HepG2 (cell line): ENCODE measurements around the gene ENO2. TPM values are rescaled to one million over a fixed set of nuclear protein-coding genes. Genes with fewer than 3 reads are reported as not detected.

Experiments used
- AHDC1 ChIP-seq: sonication (generic); formaldehyde crosslinking; IDR thresholded peaks from 2 replicates; pipeline ENCODE4 v1.5.1; 2020; ENCODE audit warnings: mild to moderate bottlenecking, missing genetic modification reagents, borderline replicate concordance
- HES4 ChIP-seq: sonication (generic); formaldehyde crosslinking; IDR thresholded peaks from 2 replicates; pipeline ENCODE4 v1.9.0; 2021; ENCODE audit warnings: mild to moderate bottlenecking, missing genetic modification reagents, borderline replicate concordance
- MTA1 ChIP-seq: sonication (generic); formaldehyde crosslinking; IDR thresholded peaks from 2 replicates; pipeline ENCODE4 v1.4.0; 2020; ENCODE audit warnings: missing genetic modification reagents, mild to moderate bottlenecking, borderline replicate concordance
- MXD3 ChIP-seq: IDR thresholded peaks from 2 replicates; pipeline ENCODE4 v1.6.1; 2016; ENCODE audit warnings: mild to moderate bottlenecking, missing biosample characterization, missing genetic modification reagents
- NBN ChIP-seq: fragments of 450-650 bp; conservative IDR thresholded peaks from 2 replicates; pipeline ENCODE4 v1.6.1; 2017
- PCBP1 ChIP-seq: fragments of 200-400 bp; formaldehyde crosslinking; IDR thresholded peaks from 2 replicates; pipeline ENCODE4 v1.6.1; 2017; ENCODE audit warnings: mild to moderate bottlenecking, low read depth, low read length, borderline replicate concordance
- TCF7 ChIP-seq: sonication (generic); IDR thresholded peaks from 2 replicates; pipeline ENCODE4 v1.6.1; 2016; ENCODE audit warnings: antibody characterized with exemption, low read depth
- ZNF280D ChIP-seq: sonication (generic); formaldehyde crosslinking; IDR thresholded peaks from 2 replicates; pipeline ENCODE4 v1.5.1; 2020; ENCODE audit warnings: mild to moderate bottlenecking, missing genetic modification reagents
- ZNF333 ChIP-seq: sonication (generic); formaldehyde crosslinking; IDR thresholded peaks from 2 replicates; pipeline ENCODE4 v1.4.0; 2020; ENCODE audit warnings: mild to moderate bottlenecking, missing genetic modification reagents, borderline replicate concordance
- ZNF350 ChIP-seq: sonication (generic); formaldehyde crosslinking; IDR thresholded peaks from 2 replicates; pipeline ENCODE4 v1.4.0; 2020; ENCODE audit warnings: mild to moderate bottlenecking, low read depth, missing genetic modification reagents, borderline replicate concordance
- ZNF382 ChIP-seq: sonication (generic); formaldehyde crosslinking; IDR thresholded peaks from 2 replicates; pipeline ENCODE4 v1.5.0; 2020; ENCODE audit warnings: missing genetic modification reagents, mild to moderate bottlenecking, borderline replicate concordance
- ZNF503 ChIP-seq: sonication (generic); formaldehyde crosslinking; IDR thresholded peaks from 2 replicates; pipeline ENCODE4 v1.4.0; 2020; ENCODE audit warnings: missing genetic modification reagents
- ZNF776 ChIP-seq: sonication (generic); formaldehyde crosslinking; IDR thresholded peaks from 2 replicates; pipeline ENCODE4 v1.4.0; 2020; ENCODE audit warnings: mild to moderate bottlenecking, missing genetic modification reagents
- ZNF777 ChIP-seq: sonication (generic); formaldehyde crosslinking; IDR thresholded peaks from 2 replicates; pipeline ENCODE4 v1.4.0; 2020; ENCODE audit warnings: missing genetic modification reagents
- polyA plus RNA-seq, 8 experiments: library from polyadenylated mRNA; depleted of rRNA in 3 of 8; stranded (reverse) in 7 of 8; unstranded in 1 of 8; fragments of >200 nt; fragmentation: Illumina TruSeq in 4 of 8; extraction: Trizol in 4 of 8; gene quantifications; 2 replicates each; pipeline versions ENCODE4 v1.2.1 to v1.2.3, GENCODE V29; 2011 to 2016; ENCODE audit warnings: low read depth in 4 of 8, missing spikeins in 1 of 8, mixed read lengths in 1 of 8; ENCODE audit not compliant: insufficient read depth in 1 of 8
- total RNA-seq, 5 experiments: library from RNA; depleted of rRNA; stranded (reverse); fragments of >200 nt; fragmentation: Illumina TruSeq; extraction: Trizol; gene quantifications; 2 replicates each; pipeline ENCODE4 v1.2.3, GENCODE V29; 2016; ENCODE audit warnings: low read depth in 1 of 5

The ENO2 gene
- total and polyA plus RNA-seq, 2 of the 13 experiments (the other 11 are each of a cell fraction or from before 2014, with no cell fraction given), result 19.3 to 136 TPM

GRCh38 chr12:6944381-6945186, 30.2 kb downstream of the ENO2 start (continued):
- TF ChIP-seq ZNF382 (CRISPR knock-in tag) (no peak), ZNF333 (CRISPR knock-in tag) (no peak; the same call in 1 of the 2 replicates), ZNF503 (CRISPR knock-in tag) (peak; percentile 71; the same call in 1 of the 2 replicates), ZNF280D (CRISPR knock-in tag) (peak; percentile 29; the same call in 1 of the 2 replicates), PCBP1 (no peak), NBN (no peak), ZNF350 (CRISPR knock-in tag) (peak; percentile 69; the same call in 1 of the 2 replicates), AHDC1 (CRISPR knock-in tag) (0 out of 2 replicates have a peak, but pooled peaks have one; percentile 5), ZNF776 (CRISPR knock-in tag) (no peak), MXD3 (CRISPR knock-in tag) (no peak), MTA1 (CRISPR knock-in tag) (no peak; the same call in 1 of the 2 replicates), ZNF777 (CRISPR knock-in tag) (peak; percentile 80), TCF7 (no peak), HES4 (CRISPR knock-in tag) (peak; percentile 19; the same call in 1 of the 2 replicates)
